MCF 10A (cell line): ENCODE results near the gene RNF112. TPM values are rescaled to one million over a fixed set of nuclear protein-coding genes. Genes with fewer than 3 reads are reported as not detected.

Source experiments
- BruUV-seq: library from RNA; stranded (reverse); fragments of 400-500 nt; replicated peaks from 2 replicates; lab custom pipeline; 2021; lab: Mats Ljungman, UMichigan
- CTCF ChIA-PET: fragments of 300-600 bp; sonication (Branson Sonifier 250); formaldehyde crosslinking; extraction: SDS; loops from one replicate; lab custom pipeline; 2021; ENCODE audit warnings: antibody characterized with exemption, inconsistent platforms; lab: Yijun Ruan, JAX
- POLR2A ChIA-PET: fragments of 300-600, 350-650 bp; sonication (Branson Sonifier 250); formaldehyde crosslinking; extraction: SDS; loops from one replicate; lab custom pipeline; 2020; ENCODE audit warnings: antibody characterized with exemption, inconsistent platforms; lab: Yijun Ruan, JAX
- DNase-seq: peaks from one replicate; pipeline ENCODE4 v3.0.0-alpha.2; 2018; ENCODE audit not compliant: unreplicated experiment
- H3K27ac Mint-ChIP-seq: one replicate; pipeline ENCODE4 v1.8.0; 2022; ENCODE audit warnings: mild to moderate bottlenecking, low read depth, mixed read lengths; ENCODE audit not compliant: unreplicated experiment
- H3K27me3 Mint-ChIP-seq: one replicate; pipeline ENCODE4 v1.8.0; 2022; ENCODE audit warnings: mixed read lengths; ENCODE audit not compliant: insufficient read depth, unreplicated experiment
- H3K36me3 Mint-ChIP-seq: one replicate; pipeline ENCODE4 v1.8.0; 2022; ENCODE audit warnings: mild to moderate bottlenecking, moderate library complexity, mixed read lengths; ENCODE audit not compliant: insufficient read depth, unreplicated experiment
- H3K4me1 Mint-ChIP-seq: one replicate; pipeline ENCODE4 v1.8.0; 2022; ENCODE audit warnings: mixed read lengths; ENCODE audit not compliant: insufficient read depth, unreplicated experiment
- H3K4me3 Mint-ChIP-seq: one replicate; pipeline ENCODE4 v1.8.0; 2022; ENCODE audit warnings: mild to moderate bottlenecking, moderate library complexity, mixed read lengths; ENCODE audit not compliant: unreplicated experiment
- H3K9me3 Mint-ChIP-seq: one replicate; pipeline ENCODE4 v1.8.0; 2022; ENCODE audit warnings: mixed read lengths; ENCODE audit not compliant: unreplicated experiment
- intact Hi-C: fragments of 100-400 bp; cut with micrococcal nuclease; formaldehyde crosslinking; loops from 2 replicates; pipeline ENCODE4 v1.14.1; 2022
- total RNA-seq: library from RNA; stranded (reverse); gene quantifications from 2 replicates; pipeline ENCODE4 v1.2.3, GENCODE V29; 2022
- TF ChIP-seq, protein P1 (sequence below): fragments of 200-600 bp; IDR thresholded peaks from one replicate; pipeline ENCODE4 v1.8.0; 2022; ENCODE audit warnings: antibody characterized with exemption, mild to moderate bottlenecking; ENCODE audit not compliant: unreplicated experiment

RNF112 gene
- total RNA-seq, 1 experiment from 2014 or later: not detected

DNA sequence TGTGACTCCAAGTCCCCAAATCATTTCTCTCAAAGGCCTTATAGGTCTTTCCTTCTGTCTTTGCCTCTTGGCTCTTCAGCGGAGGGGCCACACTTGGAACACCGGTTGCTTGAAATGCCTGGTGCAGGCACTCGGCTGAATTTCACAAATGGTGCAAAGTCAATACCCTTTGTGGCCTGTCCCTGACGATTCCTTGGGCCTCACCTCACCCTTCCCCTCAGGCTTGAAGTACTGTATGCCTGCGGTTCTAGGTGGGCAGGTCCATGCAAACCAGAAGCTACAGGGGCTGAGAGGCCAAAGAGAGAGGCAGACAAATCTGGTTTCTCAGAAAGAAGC is 44.4 kb upstream of the RNF112 start:
- BruUV-seq: no TSS peak
- no peak overlapping the region for H3K27ac Mint-ChIP-seq
- H3K4me3 Mint-ChIP-seq: no peak overlapping the region
- no peaks in the 10 kb centered on the region for H3K36me3 Mint-ChIP-seq
- H3K27me3 Mint-ChIP-seq: no peaks in the 10 kb centered on the region
- H3K9me3 Mint-ChIP-seq: no peaks in the 10 kb centered on the region
- peaks cover 8% of the 10 kb centered on the region for H3K4me1 Mint-ChIP-seq
- TF ChIP-seq, protein P1, sequence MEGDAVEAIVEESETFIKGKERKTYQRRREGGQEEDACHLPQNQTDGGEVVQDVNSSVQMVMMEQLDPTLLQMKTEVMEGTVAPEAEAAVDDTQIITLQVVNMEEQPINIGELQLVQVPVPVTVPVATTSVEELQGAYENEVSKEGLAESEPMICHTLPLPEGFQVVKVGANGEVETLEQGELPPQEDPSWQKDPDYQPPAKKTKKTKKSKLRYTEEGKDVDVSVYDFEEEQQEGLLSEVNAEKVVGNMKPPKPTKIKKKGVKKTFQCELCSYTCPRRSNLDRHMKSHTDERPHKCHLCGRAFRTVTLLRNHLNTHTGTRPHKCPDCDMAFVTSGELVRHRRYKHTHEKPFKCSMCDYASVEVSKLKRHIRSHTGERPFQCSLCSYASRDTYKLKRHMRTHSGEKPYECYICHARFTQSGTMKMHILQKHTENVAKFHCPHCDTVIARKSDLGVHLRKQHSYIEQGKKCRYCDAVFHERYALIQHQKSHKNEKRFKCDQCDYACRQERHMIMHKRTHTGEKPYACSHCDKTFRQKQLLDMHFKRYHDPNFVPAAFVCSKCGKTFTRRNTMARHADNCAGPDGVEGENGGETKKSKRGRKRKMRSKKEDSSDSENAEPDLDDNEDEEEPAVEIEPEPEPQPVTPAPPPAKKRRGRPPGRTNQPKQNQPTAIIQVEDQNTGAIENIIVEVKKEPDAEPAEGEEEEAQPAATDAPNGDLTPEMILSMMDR: no peak
- CTCF ChIA-PET: interaction anchor here (9.7 kb wide), 1 partner anchor 80 kb away, joined by 147 read pairs; no protein-coding TSS in a partner anchor
- POLR2A ChIA-PET: interaction anchor here (5.9 kb wide), 1 partner anchor 81 kb away, joined by 61 read pairs; no protein-coding TSS in a partner anchor
- intact Hi-C loops: no loop called here
- no peak for DNase-seq

DNA sequence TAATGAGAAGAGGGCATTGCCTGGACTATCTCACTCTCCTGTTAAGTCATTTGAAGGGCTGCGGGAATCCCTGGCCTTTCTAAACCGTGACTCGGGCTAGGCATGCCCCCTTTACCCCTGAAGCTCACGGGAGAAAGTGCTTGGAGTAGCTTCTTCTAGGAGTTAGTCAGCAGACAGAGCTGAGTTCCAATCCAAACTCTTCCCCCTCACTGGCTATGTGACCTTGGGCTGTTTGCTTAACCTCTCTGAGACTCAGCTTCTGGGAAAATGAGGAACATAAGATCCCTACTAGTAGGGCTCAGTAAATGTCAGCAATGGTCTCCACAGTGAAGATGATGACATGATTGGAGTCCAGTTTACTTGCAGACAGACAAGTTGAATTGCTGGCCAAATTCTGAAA is 42.8 kb upstream of the RNF112 start:
- Mint-ChIP-seq H3K4me1 (peaks cover 6% of the 10 kb centered on the region), H3K4me3 (no peak overlapping the region), H3K27me3 (no peaks in the 10 kb centered on the region), H3K9me3 (no peaks in the 10 kb centered on the region), H3K36me3 (no peaks in the 10 kb centered on the region), H3K27ac (no peak overlapping the region)
- ChIA-PET POLR2A (interaction anchor here (1.0 kb wide), 1 partner anchor 10 kb away, joined by 5 read pairs; the partner anchor contains the start of gene MAPK7), CTCF (interaction anchor here (9.7 kb wide), 1 partner anchor 79 kb away, joined by 147 read pairs; no protein-coding TSS in a partner anchor)
- intact Hi-C loops: no loop called here
- no TSS peak for BruUV-seq
- TF ChIP-seq, protein P1: no peak
- no peak for DNase-seq

DNA sequence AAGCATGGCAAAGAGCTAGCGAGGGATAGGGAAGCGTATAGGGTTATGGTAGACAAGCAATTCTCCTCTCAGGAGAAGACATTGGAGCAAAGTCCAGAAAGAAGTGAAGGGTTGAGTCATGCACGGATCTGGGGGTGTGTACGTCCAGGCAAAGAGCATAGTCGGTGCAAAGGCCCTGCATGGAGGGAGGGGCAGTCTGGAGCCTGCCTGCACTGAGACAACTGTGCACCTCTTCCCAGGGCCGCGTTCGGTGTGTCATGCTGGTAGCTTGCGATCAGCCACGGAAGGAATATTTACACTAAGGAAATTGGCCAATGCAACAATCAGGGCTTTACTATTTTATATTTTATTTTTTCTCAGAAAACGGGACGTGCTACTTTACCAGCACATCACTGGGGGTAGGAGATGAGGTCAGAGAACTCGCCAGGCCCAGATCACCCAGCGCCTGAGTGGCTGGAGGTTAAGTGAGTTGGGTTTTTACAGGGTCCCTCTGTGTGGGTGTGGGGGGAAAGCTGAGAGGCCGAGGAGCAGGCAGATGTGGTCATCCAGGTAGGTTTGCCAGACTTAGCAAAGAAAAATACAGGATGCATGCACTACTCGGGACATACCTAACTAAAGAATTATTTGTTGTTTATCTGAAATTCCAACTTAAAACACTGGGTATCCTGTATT is 41.8 kb upstream of the RNF112 start:
- intact Hi-C loops: no loop called here

More for the DNA sequence above, 41.8 kb upstream of the RNF112 start:
- ChIA-PET CTCF (interaction anchor here (0.6 to 9.7 kb wide), 2 partner anchors 78 to 122 kb away, joined by 3 to 147 read pairs; no protein-coding TSS in a partner anchor), POLR2A (interaction anchor here (1.0 kb wide), 1 partner anchor 9 kb away, joined by 5 read pairs; the partner anchor contains the start of gene MAPK7)
- no peak for DNase-seq
- BruUV-seq: no TSS peak
- H3K27me3 Mint-ChIP-seq: no peaks in the 10 kb centered on the region
- H3K36me3 Mint-ChIP-seq: no peaks in the 10 kb centered on the region
- peaks cover 6% of the 10 kb centered on the region for H3K4me1 Mint-ChIP-seq
- TF ChIP-seq, protein P1: no peak
- H3K9me3 Mint-ChIP-seq: no peaks in the 10 kb centered on the region
- H3K4me3 Mint-ChIP-seq: no peak overlapping the region
- no peak overlapping the region for H3K27ac Mint-ChIP-seq
